Naive thymus-derived CD8-positive, alpha-beta T cell (primary cell): Measurements from ENCODE around the gene UNC5C. TPM values are rescaled to one million over a fixed set of nuclear protein-coding genes. Genes with fewer than 3 reads are reported as not detected.

Source experiments
- ATAC-seq, 2 donors: fragments of 150-1000 bp; cut with Tn5 transposase in 1 of 2; sonication (Bioruptor Pico), chemical (Tn5 transposase) in 1 of 2; 1 replicate in 1 of 2; 2 replicates in 1 of 2; pipeline ENCODE4 v1.10.0; 2021; ENCODE audit warnings: mild to moderate bottlenecking in 2 of 2, moderate library complexity in 2 of 2
- POLR2A ChIA-PET: fragments of 350-600 bp; sonication (Branson Sonifier 250); formaldehyde crosslinking; loops from one replicate; lab custom pipeline; 2021; ENCODE audit warnings: antibody characterized with exemption; lab: Charles Lee
- DNase-seq, 10 donors: peaks; one replicate each; pipeline versions ENCODE4 v3.0.0 to v3.0.0-alpha.2; 2020 to 2022
- H3K27ac Mint-ChIP-seq, 10 donors: one replicate each; pipeline ENCODE4 v1.8.0; 2020 to 2022; ENCODE audit warnings: mild to moderate bottlenecking in 10 of 10, mixed read lengths in 10 of 10, moderate library complexity in 4 of 10, inconsistent platforms in 1 of 10
- H3K27me3 Mint-ChIP-seq, 5 donors: one replicate each; pipeline ENCODE4 v1.8.0; 2021 to 2022; ENCODE audit warnings: mixed read lengths in 5 of 5
- H3K36me3 Mint-ChIP-seq, 3 donors: one replicate each; pipeline ENCODE4 v1.8.0; 2020 to 2022; ENCODE audit warnings: mixed read lengths in 3 of 3, mild to moderate bottlenecking in 2 of 3, inconsistent platforms in 1 of 3
- H3K4me1 Mint-ChIP-seq, 4 donors: one replicate each; pipeline ENCODE4 v1.8.0; 2021 to 2022; ENCODE audit warnings: mixed read lengths in 4 of 4
- H3K4me3 Mint-ChIP-seq, 10 donors: one replicate each; pipeline ENCODE4 v1.8.0; 2020 to 2022; ENCODE audit warnings: mild to moderate bottlenecking in 10 of 10, mixed read lengths in 10 of 10, moderate library complexity in 6 of 10, inconsistent platforms in 1 of 10
- H3K9me3 Mint-ChIP-seq, 9 donors: one replicate each; pipeline ENCODE4 v1.8.0; 2020 to 2022; ENCODE audit warnings: mixed read lengths in 9 of 9, mild to moderate bottlenecking in 3 of 9, inconsistent platforms in 1 of 9, moderate library complexity in 1 of 9
- polyA plus RNA-seq, 3 donors: library from polyadenylated mRNA; unstranded; fragments of 300-500 nt; fragmentation: Illumina TruSeq; gene quantifications; one replicate each; pipeline ENCODE4 v1.2.3, GENCODE V29; 2021
- total RNA-seq, 8 experiments: library from RNA in 2 of 8; stranded (reverse) in 2 of 8; gene quantifications; one replicate each; pipeline ENCODE4 v1.2.3 and lab custom pipeline; 2021 to 2026

Gene UNC5C
- total and polyA plus RNA-seq, 5 experiments from 2014 or later = not detected

GRCh38 chr4:95528388-95528948, 20.3 kb downstream of the UNC5C start:
- no peak for ATAC-seq
- POLR2A ChIA-PET = no interaction called here
- Mint-ChIP-seq H3K4me3 (no peak overlapping the region), H3K27ac (no peak overlapping the region), H3K27me3 (no peaks in the 10 kb centered on the region), H3K4me1 (no peaks in the 10 kb centered on the region), H3K9me3 (no peaks in the 10 kb centered on the region), H3K36me3 (no peaks in the 10 kb centered on the region)
- DNase-seq = no peak

GRCh38 chr4:95526075-95526474, 22.7 kb downstream of the UNC5C start:
- Mint-ChIP-seq H3K9me3 (no peaks in the 10 kb centered on the region), H3K4me1 (no peaks in the 10 kb centered on the region), H3K27me3 (peaks cover 0 to 8% (median 0%) of the 10 kb centered on the region in 5 donors), H3K36me3 (no peaks in the 10 kb centered on the region), H3K27ac (no peak overlapping the region), H3K4me3 (no peak overlapping the region)
- POLR2A ChIA-PET = no interaction called here
- ATAC-seq (no peak), DNase-seq (no peak)

GRCh38 chr4:95524729-95525128, 24.0 kb downstream of the UNC5C start:
- no peaks in the 10 kb centered on the region for H3K9me3 Mint-ChIP-seq
- H3K4me1 Mint-ChIP-seq = no peaks in the 10 kb centered on the region
- ATAC-seq (no peak), DNase-seq (no peak)
- no peak overlapping the region for H3K27ac Mint-ChIP-seq
- POLR2A ChIA-PET = no interaction called here
- H3K36me3 Mint-ChIP-seq = no peaks in the 10 kb centered on the region
- H3K27me3 Mint-ChIP-seq = peaks cover 0 to 8% (median 0%) of the 10 kb centered on the region in 5 donors
- no peak overlapping the region for H3K4me3 Mint-ChIP-seq

GRCh38 chr4:95524184-95524583, 24.6 kb downstream of the UNC5C start:
- ATAC-seq = no peak
- POLR2A ChIA-PET = no interaction called here
- Mint-ChIP-seq H3K9me3 (no peaks in the 10 kb centered on the region), H3K36me3 (no peaks in the 10 kb centered on the region), H3K27ac (no peak overlapping the region), H3K4me1 (no peaks in the 10 kb centered on the region), H3K27me3 (peaks cover 0 to 8% (median 0%) of the 10 kb centered on the region in 5 donors), H3K4me3 (no peak overlapping the region)
- DNase-seq = no peak

- H3K4me1 Mint-ChIP-seq = no peaks in the 10 kb centered on the region
- DNase-seq (no peak), ATAC-seq (no peak)
- no peak overlapping the region for H3K27ac Mint-ChIP-seq
- POLR2A ChIA-PET = no interaction called here
- no peaks in the 10 kb centered on the region for H3K36me3 Mint-ChIP-seq
- H3K27me3 Mint-ChIP-seq = peaks cover 0 to 8% (median 0%) of the 10 kb centered on the region in 5 donors
- H3K9me3 Mint-ChIP-seq = no peaks in the 10 kb centered on the region
- no peak overlapping the region for H3K4me3 Mint-ChIP-seq
Observed at GRCh38 chr4:95522682-95523530, 25.9 kb downstream of the UNC5C start.

GRCh38 chr4:95517576-95518345, 31.0 kb downstream of the UNC5C start:
- Mint-ChIP-seq H3K4me3 (no peak overlapping the region), H3K27me3 (peaks cover 0 to 2% (median 0%) of the 10 kb centered on the region in 5 donors), H3K36me3 (no peaks in the 10 kb centered on the region), H3K27ac (no peak overlapping the region), H3K4me1 (no peaks in the 10 kb centered on the region), H3K9me3 (no peaks in the 10 kb centered on the region)
- POLR2A ChIA-PET = no interaction called here
- DNase-seq (no peak), ATAC-seq (no peak)

GRCh38 chr4:95516528-95517017, 32.2 kb downstream of the UNC5C start:
- peaks cover 0 to 4% (median 0%) of the 10 kb centered on the region in 5 donors for H3K27me3 Mint-ChIP-seq
- H3K27ac Mint-ChIP-seq = no peak overlapping the region
- no peaks in the 10 kb centered on the region for H3K36me3 Mint-ChIP-seq
- ATAC-seq (no peak), DNase-seq (no peak)
- peaks cover 0 to 2% (median 0%) of the 10 kb centered on the region in 4 donors for H3K4me1 Mint-ChIP-seq
- no peak overlapping the region for H3K4me3 Mint-ChIP-seq
- no peaks in the 10 kb centered on the region for H3K9me3 Mint-ChIP-seq
- POLR2A ChIA-PET = no interaction called here

- H3K36me3 Mint-ChIP-seq = no peaks in the 10 kb centered on the region
- POLR2A ChIA-PET = no interaction called here
Observed at GRCh38 chr4:95515589-95515988, 33.2 kb downstream of the UNC5C start.

GRCh38 chr4:95513022-95513421, 35.8 kb downstream of the UNC5C start:
- DNase-seq (no peak), ATAC-seq (no peak)
- no peaks in the 10 kb centered on the region for H3K36me3 Mint-ChIP-seq
- peaks cover 0 to 2% (median 0%) of the 10 kb centered on the region in 4 donors for H3K4me1 Mint-ChIP-seq
- H3K4me3 Mint-ChIP-seq = no peak overlapping the region
- H3K27me3 Mint-ChIP-seq = peaks cover 0 to 6% (median 0%) of the 10 kb centered on the region in 5 donors
- H3K9me3 Mint-ChIP-seq = no peaks in the 10 kb centered on the region
- no peak overlapping the region for H3K27ac Mint-ChIP-seq
- POLR2A ChIA-PET = no interaction called here

More at GRCh38 chr4:95515589-95515988, 33.2 kb downstream of the UNC5C start:
- no peak for ATAC-seq
- Mint-ChIP-seq H3K4me1 (peaks cover 0 to 2% (median 0%) of the 10 kb centered on the region in 4 donors), H3K9me3 (no peaks in the 10 kb centered on the region), H3K4me3 (no peak overlapping the region), H3K27ac (no peak overlapping the region), H3K27me3 (peaks cover 0 to 6% (median 0%) of the 10 kb centered on the region in 5 donors)
- DNase-seq = no peak

GRCh38 chr4:95511477-95511876, 37.3 kb downstream of the UNC5C start:
- Mint-ChIP-seq H3K36me3 (no peaks in the 10 kb centered on the region), H3K4me1 (peaks cover 0 to 2% (median 0%) of the 10 kb centered on the region in 4 donors), H3K9me3 (no peaks in the 10 kb centered on the region), H3K27ac (no peak overlapping the region), H3K27me3 (peaks cover 0 to 12% (median 2%) of the 10 kb centered on the region in 5 donors), H3K4me3 (no peak overlapping the region)
- no peak for ATAC-seq
- DNase-seq = no peak
- POLR2A ChIA-PET = interaction anchor here (0.6 kb wide), 1 partner anchor 67 kb away, joined by 3 read pairs; no protein-coding TSS in a partner anchor

GRCh38 chr4:95510877-95511276, 37.9 kb downstream of the UNC5C start:
- H3K36me3 Mint-ChIP-seq = no peaks in the 10 kb centered on the region
- no peak for DNase-seq
- peaks cover 0 to 12% (median 2%) of the 10 kb centered on the region in 5 donors for H3K27me3 Mint-ChIP-seq
- peaks cover 0 to 2% (median 0%) of the 10 kb centered on the region in 4 donors for H3K4me1 Mint-ChIP-seq
- H3K27ac Mint-ChIP-seq = no peak overlapping the region
- no peak overlapping the region for H3K4me3 Mint-ChIP-seq
- ATAC-seq = no peak
- no peaks in the 10 kb centered on the region for H3K9me3 Mint-ChIP-seq
- POLR2A ChIA-PET = interaction anchor here (0.6 kb wide), 1 partner anchor 66 kb away, joined by 3 read pairs; no protein-coding TSS in a partner anchor

GRCh38 chr4:95510145-95510544, 38.6 kb downstream of the UNC5C start:
- no peak overlapping the region for H3K27ac Mint-ChIP-seq
- DNase-seq (no peak), ATAC-seq (no peak)
- H3K27me3 Mint-ChIP-seq = peaks cover 0 to 12% (median 2%) of the 10 kb centered on the region in 5 donors
- H3K4me1 Mint-ChIP-seq = peaks cover 0 to 2% (median 0%) of the 10 kb centered on the region in 4 donors
- H3K36me3 Mint-ChIP-seq = no peaks in the 10 kb centered on the region
- H3K4me3 Mint-ChIP-seq = no peak overlapping the region
- POLR2A ChIA-PET = no interaction called here
- no peaks in the 10 kb centered on the region for H3K9me3 Mint-ChIP-seq
